Eye (tissue), 1 donor: ENCODE data around the gene THAP12.
"Not testable (repeated sequence)": the region's sequence is repeated elsewhere in the genome, so short reads cannot be mapped to it uniquely, and the experiment has no call there.

Source experiments
- DNase-seq: peaks from one replicate; pipeline ENCODE4 v3.0.0-alpha.2; 2015

THAP12 gene

GRCh38 chr11:76323804-76324203 is 57.1 kb downstream of the THAP12 start:
- DNase-seq: no peak

GRCh38 chr11:76323375-76323774 is 57.6 kb downstream of the THAP12 start:
- DNase-seq: not testable (repeated sequence)

DNA sequence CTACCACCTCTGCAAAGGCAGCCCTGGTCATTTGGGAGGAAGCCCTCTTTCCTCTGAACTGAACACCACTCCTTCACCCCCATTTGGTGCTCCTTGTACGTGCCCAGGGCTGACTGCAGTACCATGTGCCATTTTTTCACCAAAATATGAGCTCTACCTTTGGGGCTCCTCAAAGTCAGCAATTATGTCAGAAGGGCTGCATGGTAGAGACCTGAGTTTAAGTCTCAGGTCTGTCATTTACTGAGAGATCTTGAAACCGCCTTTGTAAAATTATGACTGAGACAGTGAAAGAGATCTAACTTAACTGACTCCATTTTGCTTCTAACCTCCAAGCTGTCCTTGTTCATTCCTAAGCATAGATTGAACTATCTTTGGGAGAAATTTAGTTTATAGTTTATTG is 58.0 kb downstream of the THAP12 start:
- DNase-seq: no peak

GRCh38 chr11:76322540-76322939 is 58.4 kb downstream of the THAP12 start:
- no peak for DNase-seq

GRCh38 chr11:76321820-76322524 is 59.0 kb downstream of the THAP12 start:
- peak; percentile 20 for DNase-seq

DNA sequence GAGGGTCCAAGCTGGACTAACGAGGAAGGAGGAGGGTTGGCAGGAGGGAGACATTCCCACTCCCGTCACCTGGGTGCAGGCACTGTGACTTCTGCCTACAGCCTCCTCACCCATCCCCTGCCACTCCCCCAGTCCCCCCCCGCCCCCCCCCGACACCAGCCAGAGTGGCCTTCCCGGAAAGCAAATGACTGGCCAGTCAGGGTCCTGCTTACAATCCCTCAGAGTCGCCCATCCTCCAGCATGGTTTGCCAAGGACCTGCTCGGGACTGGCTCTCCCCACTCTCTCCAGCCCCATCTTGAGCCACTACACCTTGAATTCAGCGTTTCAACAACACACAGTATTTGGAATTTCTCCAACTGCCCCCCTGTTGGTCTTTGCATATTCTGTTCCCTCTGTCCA is 59.6 kb downstream of the THAP12 start:
- no peak for DNase-seq

DNA sequence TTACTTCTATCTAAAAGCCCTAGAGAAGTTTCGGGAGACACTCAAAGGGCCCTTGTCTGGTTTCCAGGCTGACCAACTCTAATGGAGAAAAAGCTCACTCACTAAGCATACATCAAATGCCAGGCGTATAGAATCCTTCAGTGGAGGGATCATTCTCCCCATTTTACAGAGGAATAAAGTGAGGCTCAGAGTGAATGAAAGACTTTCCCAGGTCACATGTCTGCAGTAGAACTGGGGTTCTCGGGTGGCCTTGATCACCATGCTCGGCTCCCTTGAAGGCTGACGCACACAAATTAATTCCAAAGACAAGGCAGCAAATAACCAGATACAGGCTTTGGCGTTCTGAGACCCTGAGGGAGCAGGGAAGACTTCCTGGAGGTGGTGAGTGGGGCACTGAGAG is 60.0 kb downstream of the THAP12 start:
- DNase-seq: no peak

GRCh38 chr11:76319798-76320197 is 61.1 kb downstream of the THAP12 start:
- DNase-seq: not testable (repeated sequence)

DNA sequence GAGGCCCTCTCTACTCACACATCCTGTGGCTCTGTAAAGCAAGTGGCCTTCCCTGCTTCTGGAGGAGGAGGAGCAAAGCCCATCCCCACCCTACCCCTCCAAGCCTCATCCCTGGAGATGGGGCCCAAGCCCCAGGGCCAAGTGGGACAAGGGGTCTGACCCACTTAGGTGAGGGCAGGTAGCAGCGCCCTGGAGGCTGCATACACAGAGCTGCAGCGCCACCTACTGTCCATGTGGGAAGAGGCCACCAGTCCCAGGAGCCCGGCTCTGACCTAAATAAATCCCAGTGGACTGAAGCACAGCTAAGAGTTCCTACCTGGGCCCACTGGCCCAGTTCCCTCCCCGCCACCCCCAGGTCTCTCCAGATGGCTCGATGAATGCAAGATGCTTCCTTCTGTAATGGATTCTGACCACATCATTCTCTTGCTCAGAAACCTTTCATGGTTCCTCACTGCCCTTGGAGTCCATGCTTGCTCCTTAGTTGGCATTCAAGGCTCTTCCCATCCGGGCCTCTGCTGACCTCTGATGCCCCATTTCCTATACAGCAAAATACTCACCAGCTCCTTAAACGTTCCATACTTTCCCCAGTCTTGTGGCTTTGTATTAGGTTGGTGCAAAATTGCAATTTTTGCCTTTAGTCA is 62.1 kb downstream of the THAP12 start:
- peak; percentile 91 for DNase-seq

- no peak for DNase-seq
Observed at GRCh38 chr11:76317296-76317695, 63.6 kb downstream of the THAP12 start.

- DNase-seq: no peak
Observed at GRCh38 chr11:76316726-76317125, 64.2 kb downstream of the THAP12 start.

GRCh38 chr11:76315182-76315853 is 65.6 kb downstream of the THAP12 start:
- DNase-seq: no peak

- no peak for DNase-seq
Observed at GRCh38 chr11:76314741-76315090, 66.2 kb downstream of the THAP12 start.

- peak; percentile 79 for DNase-seq
Observed at GRCh38 chr11:76313913-76314740, 66.8 kb downstream of the THAP12 start.

DNA sequence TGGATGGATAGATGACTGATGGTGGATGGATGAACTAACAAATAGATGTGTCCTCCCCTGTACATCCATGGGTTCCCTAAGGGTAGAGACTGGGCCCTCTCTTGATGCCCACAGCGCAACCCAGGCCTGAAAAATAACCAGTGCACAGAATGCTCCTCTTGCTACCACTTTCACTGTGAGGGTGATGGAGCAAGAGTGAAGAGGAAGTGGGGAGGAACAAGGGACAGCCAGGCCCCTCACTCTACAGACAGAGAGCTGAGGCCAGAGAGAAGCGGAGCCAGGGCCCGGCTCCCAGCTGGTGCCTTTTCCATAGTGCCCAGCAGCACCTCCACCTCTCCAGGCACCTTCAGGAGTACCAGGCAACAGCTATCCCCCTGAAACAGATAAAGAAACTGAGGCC is 67.7 kb downstream of the THAP12 start:
- no peak for DNase-seq

DNA sequence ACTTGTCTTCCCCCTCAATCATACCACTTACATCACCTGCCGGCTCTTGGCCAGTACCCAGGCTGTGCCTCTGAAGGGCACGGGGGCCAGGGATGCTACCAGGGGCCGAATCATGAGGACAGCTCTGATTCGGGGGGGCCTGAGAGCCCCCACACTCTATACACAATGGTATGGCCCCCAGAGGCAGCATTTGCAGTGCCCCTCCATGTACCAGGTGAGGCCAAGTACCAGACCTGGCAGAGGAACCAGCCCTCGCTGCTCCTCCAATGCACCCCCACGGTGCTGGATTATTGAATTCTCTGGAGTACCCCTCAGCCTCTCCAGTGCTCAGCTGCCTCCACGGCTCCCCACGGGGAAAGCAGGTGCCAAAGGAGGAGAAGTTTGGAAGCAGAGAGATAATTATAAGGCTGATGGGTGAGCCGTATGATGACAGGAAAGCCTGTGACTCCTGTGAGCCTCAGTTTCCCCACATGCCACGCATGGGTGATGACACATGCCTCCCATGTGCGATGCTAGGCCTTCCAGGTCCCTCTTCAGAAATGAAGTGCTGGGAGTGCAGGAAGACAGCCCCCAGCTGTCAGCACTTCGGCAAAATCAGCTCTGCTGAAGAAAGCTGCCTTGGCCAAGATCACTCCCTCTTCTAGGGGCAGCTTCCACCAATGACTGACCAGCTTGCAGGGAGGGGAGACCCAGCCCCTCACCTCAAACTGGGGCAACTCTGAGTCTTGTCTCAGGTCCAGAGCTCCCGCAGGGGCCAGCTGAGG is 69.9 kb downstream of the THAP12 start:
- no peak for DNase-seq

DNA sequence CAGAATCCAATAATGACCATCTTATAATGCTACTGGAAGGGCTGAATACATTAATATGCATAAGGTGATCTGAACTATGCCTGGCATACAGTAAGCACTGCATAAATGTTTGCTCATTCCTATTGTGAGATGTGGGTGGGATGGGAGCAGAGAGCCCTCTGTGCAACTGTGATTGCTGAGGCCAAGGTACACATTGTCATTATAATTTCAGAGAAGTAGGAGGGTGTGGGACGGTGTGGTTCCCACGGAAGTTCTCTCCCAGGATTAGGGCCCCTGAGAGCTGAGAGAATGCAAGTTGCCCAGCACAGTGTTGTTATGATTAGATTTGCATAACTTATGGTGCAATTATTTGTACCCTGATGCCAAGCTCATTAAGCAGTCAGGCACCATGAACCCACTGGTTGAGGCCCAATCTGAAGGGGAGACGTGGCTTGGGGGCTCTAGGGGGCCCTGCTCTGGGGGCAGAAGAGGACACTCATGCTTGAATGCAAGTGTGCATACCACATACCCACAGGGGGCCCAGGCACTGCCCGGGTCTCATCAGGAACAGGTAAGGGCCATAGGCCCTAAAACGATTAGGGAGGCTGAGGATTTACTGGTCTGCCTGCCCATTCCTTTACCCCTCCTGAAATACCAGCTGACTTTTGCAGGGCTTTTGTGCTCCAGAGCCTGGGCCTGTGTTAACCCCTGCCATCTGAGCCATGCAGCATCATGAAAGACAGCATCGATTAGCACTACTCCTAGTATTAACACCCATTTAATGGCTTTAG is 72.8 kb downstream of the THAP12 start:
- no peak for DNase-seq

GRCh38 chr11:76307396-76307795 is 73.5 kb downstream of the THAP12 start:
- DNase-seq: no peak

GRCh38 chr11:76303399-76303798 is 77.5 kb downstream of the THAP12 start:
- no peak for DNase-seq

DNA sequence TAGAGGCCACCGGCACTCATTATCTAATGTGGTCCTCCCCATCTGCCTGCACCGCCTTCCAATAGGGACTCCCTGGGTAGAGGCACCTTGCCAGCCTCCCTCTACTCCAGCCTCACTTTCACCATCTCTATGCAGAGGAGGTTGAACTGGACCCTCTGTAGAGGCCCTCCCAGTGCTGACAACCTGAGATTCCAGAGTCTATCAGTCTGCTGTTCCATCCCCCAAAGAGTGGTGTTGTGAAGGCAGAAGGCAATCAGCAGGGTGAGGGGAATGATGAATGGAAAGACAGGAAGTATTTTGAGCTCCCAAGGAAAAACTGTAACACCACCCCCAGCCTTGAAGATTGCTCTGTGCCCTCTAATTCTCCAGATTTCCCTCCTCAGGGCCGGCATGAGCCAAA is 77.9 kb downstream of the THAP12 start:
- DNase-seq: no peak
